HG03159 (cell line): Measurements from ENCODE around the gene DKKL1.
"Not testable (repeated sequence)": the region's sequence is repeated elsewhere in the genome, so short reads cannot be mapped to it uniquely, and the experiment has no call there.

Experiments
- ATAC-seq: cut with Tn5 transposase; IDR thresholded peaks from one replicate; pipeline ENCODE4 v1.9.1; 2021; ENCODE audit warnings: mild to moderate bottlenecking, moderate library complexity; ENCODE audit not compliant: unreplicated experiment

The DKKL1 gene

DNA sequence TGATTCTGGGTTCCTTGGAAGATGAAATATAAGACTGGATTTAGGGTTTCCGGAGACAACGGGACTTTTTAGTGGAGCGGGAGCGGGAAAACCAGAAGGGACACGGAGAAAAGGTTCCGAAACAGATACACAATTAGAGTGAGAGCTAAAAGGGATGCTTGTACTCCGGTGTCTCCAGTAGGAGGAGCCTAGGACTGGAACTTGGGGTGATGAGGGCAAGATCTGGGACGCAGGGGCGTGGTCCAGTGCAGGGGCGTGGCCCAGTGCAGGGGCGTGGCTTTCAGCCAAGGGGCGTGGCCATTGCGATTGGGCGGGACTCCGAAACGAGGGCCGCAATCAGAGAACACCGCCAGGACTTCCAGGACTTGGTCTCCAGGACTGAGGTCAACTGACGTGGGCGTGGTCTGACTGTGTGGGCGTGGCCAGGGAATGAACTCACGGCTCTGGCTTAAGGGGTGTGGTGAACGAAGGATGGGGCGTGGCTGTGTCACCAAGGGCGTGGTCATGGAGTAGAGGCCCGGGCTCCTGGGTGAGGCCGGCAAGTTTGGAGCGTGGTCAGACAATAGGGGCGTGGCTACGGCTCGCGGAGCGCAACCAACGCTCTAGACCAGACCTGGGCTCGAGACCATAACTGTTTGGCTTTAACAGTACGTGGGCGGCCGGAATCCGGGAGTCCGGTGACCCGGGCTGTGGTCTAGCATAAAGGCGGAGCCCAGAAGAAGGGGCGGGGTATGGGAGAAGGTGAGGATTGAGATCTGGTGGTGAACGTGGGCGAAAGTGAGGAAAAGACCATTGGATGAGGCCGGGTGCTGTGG, at the start of gene DKKL1:
DKKL1 (plus strand) TSS at position 610 of the 815 bp plus-strand sequence; CDS start at position 732, 122 bp downstream.
- no peak for ATAC-seq

DNA sequence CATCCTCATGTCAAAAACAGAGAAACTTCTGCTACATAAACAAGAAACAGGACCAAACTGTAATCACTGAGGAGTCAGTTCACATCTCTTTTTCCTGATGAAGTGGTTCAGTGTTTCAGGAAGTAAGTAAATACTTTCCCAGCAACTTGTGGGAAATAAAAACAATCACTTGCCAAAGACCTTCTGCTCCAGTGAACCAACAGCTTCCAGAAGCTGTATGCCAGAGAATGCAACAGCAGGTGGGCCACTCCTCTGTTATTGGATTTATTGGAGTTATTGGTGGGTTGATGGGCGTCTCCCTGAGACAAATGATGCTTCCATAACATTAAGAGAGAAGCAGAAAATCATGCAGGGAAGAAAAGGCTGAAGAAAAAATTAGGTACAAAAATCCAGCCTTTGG, 48.6 kb upstream of the DKKL1 start:
- ATAC-seq = no peak

DNA sequence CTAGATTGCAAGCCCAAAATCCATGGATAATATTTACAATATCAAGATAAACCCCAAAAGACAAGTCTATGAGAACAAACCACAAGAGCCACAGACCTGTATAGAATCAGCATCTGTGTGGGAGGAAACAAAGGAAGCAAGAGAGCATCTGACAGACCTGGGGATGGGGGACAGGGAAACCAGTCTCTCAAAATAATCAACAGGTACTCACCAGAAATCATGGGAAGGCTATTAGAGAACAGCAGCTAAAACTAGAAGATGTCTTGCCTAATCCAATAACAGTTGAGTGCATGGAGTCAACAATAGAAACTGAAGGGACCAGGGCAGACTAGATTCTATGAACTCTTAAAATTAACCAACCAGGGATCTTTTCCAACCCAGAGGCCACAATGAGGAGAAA, 47.4 kb upstream of the DKKL1 start:
- ATAC-seq = no peak

DNA sequence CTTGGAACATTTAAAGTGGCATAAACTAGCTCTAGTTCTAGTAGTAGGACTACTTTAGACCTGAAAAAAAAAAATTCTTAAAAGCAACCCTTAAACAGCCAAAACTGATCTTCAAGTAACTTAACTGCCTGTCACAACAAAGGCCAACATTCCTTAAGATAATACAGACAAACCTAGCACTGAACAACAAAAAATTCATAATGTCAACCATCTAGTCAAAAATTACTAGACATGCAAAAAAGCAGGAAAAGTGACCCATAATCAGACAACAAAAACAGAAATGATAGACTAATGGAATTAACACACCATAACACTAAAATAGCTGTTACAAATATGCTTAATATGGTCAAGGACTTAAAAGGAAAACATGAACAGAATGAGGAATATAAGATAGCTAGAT, 45.4 kb upstream of the DKKL1 start:
- ATAC-seq = no peak

DNA sequence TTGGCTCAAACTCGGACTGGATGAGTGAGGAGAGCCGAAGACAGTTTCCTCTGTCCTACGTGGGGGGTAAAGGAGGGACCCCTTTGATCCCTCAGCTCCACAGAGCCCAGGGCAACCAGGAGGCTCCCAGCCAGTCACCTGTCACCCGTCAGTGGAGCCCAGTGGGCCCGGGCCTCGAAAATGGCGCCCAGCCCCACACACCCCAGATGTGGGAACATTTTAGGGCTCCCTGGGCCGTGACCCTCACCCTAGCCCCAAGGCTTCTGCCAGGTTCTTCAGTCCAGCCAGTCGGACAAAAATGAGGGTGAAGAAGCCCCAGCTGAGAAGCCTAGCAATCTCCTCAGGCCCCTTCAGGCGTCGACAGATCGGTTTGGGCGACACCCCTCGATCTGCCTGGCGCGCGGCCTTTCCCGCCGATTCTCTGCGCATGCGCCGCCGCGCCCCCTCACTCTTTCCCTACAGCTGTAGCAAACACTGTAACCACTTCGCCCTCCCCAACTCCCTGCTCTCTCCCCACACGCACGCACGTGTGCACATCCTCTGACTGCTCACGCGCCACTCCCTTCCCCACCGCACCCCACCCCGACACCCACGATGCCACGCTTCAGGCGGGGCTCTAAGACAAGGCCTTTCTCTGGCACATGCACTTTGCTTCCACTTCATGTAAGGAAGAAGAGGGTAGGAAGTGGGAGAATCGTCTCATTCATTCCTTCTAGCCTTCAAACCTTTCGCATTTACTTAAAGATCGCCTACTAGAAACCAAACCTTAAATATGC, 38.7 kb upstream of the DKKL1 start, which contains the start of gene SLC6A16:
SLC6A16 (minus strand) TSS at position 391 of the 776 bp plus-strand sequence. CDS start 13,844 bp downstream, outside the sequence.
- no peak for ATAC-seq

DNA sequence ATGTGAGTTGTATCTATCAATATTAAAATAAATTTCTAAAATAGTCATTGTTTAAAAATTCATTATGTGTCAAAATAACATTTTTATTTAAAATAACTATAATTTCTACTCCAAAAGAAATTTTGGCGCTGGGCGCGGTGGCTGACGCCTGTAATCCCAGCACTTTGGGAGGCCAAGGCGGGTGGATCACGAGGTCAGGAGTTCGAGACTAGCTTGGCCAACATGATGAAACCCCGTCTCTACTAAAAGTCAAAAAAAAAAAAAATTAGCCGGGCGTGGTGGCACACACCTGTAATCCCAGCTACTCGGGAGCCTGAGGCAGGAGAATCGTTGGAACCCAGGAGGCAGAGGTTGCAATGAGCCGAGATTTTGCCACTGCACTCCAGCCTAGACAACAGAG, 37.9 kb upstream of the DKKL1 start:
- not testable (repeated sequence) for ATAC-seq

DNA sequence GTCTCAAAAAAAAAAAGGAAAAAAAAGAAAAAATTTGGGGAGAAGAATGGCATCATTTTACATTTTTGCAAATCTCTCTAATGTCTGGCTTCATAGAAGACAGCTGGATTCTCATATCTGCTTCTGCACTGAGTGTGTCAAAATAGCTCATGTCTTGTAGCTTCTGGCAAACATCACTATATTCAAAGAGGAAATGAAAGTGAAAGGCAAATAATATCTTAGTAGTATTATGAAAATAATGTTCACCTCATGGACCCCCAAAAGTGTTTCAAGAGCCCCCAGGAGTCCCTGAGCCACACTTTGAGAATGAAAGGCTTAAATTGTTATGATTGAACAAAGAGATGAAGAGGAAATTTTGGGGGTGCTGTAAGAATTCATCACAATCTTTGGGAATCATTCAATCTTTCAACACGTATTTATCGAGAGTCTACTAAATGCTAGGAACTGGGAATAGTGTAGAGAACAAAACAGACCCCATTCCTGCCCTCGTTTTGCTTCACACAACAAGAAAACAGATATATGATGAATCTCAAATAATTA, 37.4 kb upstream of the DKKL1 start:
- ATAC-seq = no peak

DNA sequence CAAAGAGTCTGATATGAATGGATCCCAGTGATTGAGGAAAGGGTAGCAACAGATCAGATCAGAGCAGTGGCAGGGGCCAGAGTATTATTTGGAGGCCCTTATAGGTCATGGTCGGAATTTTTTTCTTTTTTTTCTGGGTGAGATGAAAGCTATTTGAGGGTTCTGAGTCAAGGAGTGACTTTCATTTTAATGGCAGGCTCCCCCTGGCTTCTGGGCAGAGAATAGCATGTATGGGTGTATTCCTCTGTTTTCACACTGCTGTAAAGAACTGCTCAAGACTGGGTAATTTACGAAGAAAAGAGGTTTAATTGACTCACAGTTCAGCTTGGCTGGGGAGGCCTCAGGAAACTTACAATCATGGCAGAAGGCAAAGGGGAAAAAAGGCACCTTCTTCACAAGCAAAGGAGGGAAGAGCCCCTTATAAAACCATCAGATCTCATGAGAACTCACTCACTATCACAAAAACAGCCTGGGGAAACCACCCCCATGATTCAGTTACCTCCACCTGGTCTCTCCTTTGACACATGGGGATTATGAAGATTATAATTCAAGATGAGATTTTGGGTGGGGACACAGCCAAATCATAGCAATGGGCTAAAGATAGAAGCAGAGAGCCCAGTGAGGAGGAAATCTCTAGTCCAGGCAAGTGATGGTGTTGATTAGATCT, 35.7 kb upstream of the DKKL1 start:
- ATAC-seq = no peak

DNA sequence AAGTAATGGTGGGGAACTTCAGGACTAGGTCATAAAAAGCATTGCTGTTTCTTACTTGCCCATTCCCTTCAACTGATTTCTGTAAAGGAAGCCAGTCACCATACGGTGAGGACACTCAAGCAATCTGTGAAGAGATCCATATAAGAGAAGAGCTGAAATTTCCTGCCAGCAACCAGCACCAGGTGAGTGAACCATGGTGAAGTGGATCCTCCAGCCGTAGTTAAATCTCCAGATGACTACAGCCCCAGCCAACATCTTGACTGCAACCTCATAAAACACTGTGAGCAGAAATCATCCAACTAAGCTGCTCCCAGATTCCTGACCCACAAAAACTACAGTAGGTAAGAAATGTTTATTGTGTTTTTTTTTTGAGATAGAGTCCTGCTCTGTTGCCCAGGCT, 34.9 kb upstream of the DKKL1 start:
- no peak for ATAC-seq

DNA sequence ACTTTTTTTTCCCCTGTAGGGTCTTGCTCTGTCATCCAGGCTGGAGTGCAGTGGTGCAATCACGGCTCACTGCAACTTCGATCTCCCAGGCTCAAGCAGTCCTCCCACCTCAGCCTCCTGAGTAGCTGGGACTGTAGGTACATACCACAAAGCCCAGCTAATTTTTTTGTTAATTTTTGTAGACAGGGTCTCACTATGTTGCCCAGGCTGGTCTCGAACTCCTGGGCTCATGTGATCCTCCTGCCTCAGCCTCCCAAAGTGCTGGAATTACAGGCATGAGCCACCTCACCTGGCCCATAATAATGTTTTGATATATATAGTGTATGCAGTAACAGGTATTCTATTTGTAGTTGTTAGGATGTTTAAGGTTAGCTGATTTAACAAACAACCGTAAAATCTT, 32.5 kb upstream of the DKKL1 start:
- not testable (repeated sequence) for ATAC-seq

DNA sequence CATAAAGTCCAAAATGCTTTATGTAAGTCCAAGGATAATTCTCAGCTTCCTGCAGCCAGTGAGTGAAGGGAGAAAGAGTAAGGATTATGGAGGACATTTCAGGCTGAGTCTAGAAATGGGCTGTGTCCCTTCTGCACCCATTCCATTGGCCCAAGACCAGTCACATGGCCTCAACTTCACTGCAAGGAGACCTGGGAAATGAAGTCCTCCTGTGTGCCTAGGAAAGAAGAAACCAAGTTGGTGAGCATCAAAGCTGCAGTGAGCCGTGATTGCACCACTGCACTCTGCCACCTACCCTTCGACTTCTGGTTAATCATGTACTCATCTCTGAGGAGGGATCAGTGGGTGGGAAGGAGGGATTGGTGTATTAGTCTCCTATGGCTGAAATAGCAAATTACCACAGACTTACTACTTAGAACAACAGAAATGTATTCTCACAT, 32.0 kb upstream of the DKKL1 start:
- ATAC-seq = peak; percentile 54

DNA sequence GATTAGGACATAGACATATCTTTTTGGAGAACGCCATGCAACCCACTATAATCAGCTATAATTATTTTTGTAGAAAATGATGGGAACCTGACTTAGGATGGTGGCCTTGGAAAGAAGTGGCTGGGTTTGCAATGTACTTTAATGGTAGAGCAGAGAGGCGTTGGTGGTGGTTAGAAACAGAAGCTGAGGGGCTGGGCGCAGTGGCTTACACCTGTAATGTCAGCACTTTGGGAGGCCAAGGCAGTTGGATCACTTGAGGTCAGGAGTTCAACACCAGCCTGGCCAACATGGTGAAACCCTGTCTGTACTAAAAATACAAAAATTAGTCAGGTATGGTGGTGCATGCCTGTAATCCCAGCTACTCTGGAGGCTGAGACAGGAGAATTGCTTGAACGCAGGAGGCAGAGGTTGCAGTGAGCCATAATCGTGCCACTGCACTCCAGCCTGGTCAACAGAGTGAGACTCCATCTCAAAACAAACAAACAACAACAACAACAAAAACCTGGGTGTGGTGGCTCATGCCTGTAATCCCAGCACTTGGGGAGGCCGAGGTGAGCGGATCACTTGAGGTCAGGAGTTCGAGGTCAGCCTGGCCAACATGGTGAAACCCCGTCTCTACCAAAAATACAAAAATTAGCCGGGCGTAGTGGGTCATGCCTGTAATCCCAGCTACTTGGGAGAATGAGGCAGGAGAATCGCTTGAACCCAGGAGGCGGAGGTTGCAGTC, 30.8 kb upstream of the DKKL1 start:
- not testable (repeated sequence) for ATAC-seq

DNA sequence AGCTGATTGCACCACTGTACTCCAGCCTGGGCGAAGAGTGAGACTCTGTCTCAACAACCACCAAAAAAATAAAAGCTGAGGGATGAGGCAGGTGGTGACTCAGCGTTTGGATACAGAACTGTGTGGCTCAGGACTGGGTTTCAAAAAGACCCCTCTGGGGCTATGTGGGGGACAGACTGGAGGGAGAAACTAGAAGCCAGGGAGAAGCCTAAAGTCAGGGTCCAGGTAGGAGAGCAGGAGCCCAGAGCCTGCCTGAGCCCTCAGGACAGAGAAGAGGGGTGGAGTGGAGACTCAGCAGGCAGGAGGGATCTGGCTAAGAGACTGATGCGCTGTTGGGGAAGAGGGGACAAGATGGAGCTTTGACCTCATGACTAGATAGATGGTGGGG, 30.3 kb upstream of the DKKL1 start:
- no peak for ATAC-seq

DNA sequence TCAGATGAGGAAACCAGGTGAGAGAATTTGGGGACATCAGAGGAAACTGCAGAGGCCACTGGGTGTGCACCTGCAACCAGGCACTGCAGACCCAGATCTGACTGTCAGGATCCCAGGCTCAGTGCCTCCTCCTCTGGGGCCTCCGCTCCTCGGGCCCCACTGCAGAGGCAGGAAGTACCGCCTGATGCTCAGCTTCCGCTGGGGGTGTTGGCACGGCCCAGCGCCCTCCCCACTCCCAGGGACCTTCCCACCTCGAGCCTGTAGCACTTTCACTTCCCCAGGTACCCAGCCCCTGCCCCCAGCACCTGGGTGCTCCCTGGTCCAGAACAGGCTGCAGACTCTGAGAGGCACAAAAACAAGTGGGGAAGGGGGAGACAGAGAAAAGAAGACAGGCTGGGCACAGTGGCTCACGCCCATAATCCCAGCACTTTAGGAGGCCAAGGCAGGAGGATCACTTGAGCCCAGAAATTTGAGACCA, 29.8 kb upstream of the DKKL1 start:
- peak; percentile 44 for ATAC-seq

DNA sequence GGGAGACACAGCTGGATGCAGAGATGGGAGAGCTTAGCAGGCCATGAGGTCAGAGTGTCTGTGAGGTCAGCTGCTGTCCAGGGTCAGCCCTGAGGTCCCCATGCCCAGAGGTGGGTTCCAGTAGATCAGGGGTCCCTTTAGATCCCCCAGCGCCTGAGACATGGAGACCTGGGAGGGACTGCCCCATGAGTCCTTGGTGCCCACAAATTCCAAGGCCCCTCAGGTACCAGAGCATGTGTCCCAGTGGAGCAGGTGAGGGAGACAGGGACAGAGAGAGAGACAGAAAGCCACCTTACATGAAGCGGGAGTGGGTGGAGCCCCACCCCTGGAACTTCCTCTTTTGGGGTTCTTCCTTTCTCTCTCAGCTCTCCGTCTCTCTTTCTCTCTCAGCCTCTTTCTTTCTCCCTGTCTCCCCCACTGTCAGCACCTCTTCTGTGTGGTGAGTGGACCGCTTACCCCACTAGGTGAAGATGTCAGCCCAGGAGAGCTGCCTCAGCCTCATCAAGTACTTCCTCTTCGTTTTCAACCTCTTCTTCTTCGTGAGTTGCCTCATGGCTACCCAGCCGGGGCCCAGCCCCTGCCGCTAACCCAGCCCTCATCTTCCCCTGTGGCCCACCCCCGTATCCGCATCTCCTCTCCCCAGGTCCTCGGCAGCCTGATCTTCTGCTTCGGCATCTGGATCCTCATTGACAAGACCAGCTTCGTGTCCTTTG, 28.4 kb upstream of the DKKL1 start, which contains the start of gene CD37:
CD37 (plus strand) TSS at position 336 of the 713 bp plus-strand sequence; CDS start at position 471, 135 bp downstream.
- no peak for ATAC-seq

DNA sequence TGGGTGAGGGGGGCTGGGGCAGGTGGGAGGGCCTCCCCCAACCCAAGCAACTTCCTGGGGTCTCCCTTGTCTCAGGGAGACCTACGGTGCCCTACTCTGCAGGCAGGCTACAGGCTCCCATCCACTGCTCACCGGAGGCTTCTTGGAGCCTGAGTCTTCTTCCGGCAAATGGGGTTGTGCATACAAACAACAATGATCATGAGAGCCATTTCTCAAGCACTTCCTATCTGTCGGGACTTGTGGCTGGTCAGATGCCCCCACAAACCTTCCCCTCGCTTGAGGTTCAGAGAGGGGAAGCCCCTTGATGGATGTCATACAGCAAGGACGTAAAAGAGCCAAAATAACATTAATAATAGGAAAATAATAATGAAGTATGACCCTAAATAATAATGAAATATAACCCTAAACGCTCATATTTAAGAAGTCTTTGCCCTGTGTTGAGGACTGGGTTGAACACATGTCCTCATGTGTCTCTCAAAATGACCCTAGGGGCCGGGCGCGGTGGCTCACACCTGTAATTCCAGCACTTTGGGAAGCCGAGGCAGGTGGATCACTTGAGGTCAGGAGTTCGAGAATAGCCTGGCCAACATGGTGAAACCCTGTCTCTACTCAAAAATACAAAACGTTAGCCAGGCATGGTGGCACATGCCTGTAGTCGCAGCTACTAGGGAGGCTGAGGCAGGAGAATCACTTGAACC, 27.7 kb upstream of the DKKL1 start:
- no peak for ATAC-seq

DNA sequence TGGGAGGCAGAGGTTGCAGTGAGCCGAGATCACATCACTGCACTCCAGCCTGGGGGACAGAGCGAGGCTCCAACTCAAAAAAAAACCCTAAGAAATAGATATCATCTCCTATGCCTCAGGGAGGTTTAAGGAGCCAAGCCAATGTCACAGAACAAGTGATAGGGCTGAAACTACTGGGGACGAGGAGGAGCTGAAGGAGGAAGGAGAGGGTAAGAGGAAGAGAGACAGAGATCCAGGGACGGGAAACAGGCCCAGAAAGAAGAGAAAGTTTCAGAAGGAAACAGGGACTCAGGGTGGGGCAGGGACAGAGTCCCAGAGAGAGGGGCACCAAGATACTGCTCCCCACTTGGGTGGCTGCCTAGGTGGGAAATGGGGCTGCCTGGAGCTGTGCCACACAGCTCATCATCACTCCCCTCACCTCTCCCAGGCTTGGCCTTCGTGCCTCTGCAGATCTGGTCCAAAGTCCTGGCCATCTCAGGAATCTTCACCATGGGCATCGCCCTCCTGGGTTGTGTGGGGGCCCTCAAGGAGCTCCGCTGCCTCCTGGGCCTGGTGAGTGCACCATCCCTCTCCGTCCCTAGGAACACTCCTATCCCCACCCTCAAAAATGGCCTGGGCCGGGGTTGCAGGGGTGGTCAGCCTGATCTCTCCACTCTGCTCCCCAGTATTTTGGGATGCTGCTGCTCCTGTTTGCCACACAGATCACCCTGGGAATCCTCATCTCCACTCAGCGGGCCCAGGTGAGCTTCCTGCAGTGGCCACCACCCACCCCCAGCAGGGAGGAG, 27.0 kb upstream of the DKKL1 start:
- no peak for ATAC-seq
